Parathyroid adenoma (tissue), 2 donors: ENCODE data around the gene LRRC59.

Experiments used
- H2AFZ ChIP-seq: fragments of 300-600 bp; sonication (generic); one replicate; pipeline ENCODE4 v1.7.0; 2017; ENCODE audit warnings: antibody characterized with exemption, mild to moderate bottlenecking
- H3K27ac ChIP-seq: fragments of 300-600 bp; sonication (generic); one replicate; pipeline ENCODE4 v1.7.0; 2017
- H3K27me3 ChIP-seq: fragments of 300-600 bp; sonication (generic); one replicate; pipeline ENCODE4 v1.7.0; 2017; ENCODE audit warnings: low read length; ENCODE audit not compliant: control insufficient read depth, insufficient read depth
- H3K36me3 ChIP-seq: fragments of 300-600 bp; sonication (generic); one replicate; pipeline ENCODE4 v1.7.0; 2017; ENCODE audit warnings: low read length; ENCODE audit not compliant: control insufficient read depth, insufficient read depth
- H3K4me1 ChIP-seq: fragments of 300-600 bp; sonication (generic); one replicate; pipeline ENCODE4 v1.7.0; 2017; ENCODE audit warnings: control low read depth
- H3K4me2 ChIP-seq: fragments of 300-600 bp; sonication (generic); one replicate; pipeline ENCODE4 v1.7.0; 2017; ENCODE audit warnings: low read length
- H3K4me3 ChIP-seq: fragments of 300-600 bp; sonication (generic); one replicate; pipeline ENCODE4 v1.7.0; 2017; ENCODE audit warnings: low read depth, low read length
- H3K79me2 ChIP-seq: fragments of 300-600 bp; sonication (generic); one replicate; pipeline ENCODE4 v1.7.0; 2017; ENCODE audit warnings: control low read depth
- H3K9ac ChIP-seq: fragments of 300-600 bp; sonication (generic); one replicate; pipeline ENCODE4 v1.7.0; 2017; ENCODE audit warnings: mild to moderate bottlenecking
- H3K9me3 ChIP-seq: fragments of 300-600 bp; sonication (generic); one replicate; pipeline ENCODE4 v1.7.0; 2017; ENCODE audit warnings: low read length; ENCODE audit not compliant: control insufficient read depth
- CTCF ChIP-seq: fragments of 300-600 bp; sonication (generic); IDR thresholded peaks from one replicate; pipeline ENCODE4 v1.7.0; 2017; ENCODE audit warnings: antibody characterized with exemption, mild to moderate bottlenecking
- donor health status: primary hyperparathyroidism.

LRRC59 gene

GRCh38 chr17:50394711-50395110, 2.6 kb downstream of the LRRC59 start:
- Histone ChIP-seq H3K27ac (no peak overlapping the region), H3K9ac (no peak overlapping the region), H3K79me2 (peaks cover 12% of the 10 kb centered on the region), H3K36me3 (no peaks in the 10 kb centered on the region), H3K9me3 (no peaks in the 10 kb centered on the region), H3K4me3 (no peak overlapping the region), H3K4me1 (peaks cover 3% of the 10 kb centered on the region), H2AFZ (no peak overlapping the region), H3K27me3 (no peaks in the 10 kb centered on the region), H3K4me2 (no peak overlapping the region)
- TF ChIP-seq CTCF = no peak

- Histone ChIP-seq H3K79me2 (peaks cover 12% of the 10 kb centered on the region), H3K27ac (no peak overlapping the region), H3K4me1 (peaks cover 3% of the 10 kb centered on the region), H3K36me3 (no peaks in the 10 kb centered on the region), H3K4me2 (no peak overlapping the region), H2AFZ (no peak overlapping the region), H3K9ac (no peak overlapping the region), H3K27me3 (no peaks in the 10 kb centered on the region), H3K9me3 (no peaks in the 10 kb centered on the region), H3K4me3 (no peak overlapping the region)
- TF ChIP-seq CTCF = no peak
Observed at GRCh38 chr17:50393700-50394099, 3.6 kb downstream of the LRRC59 start.

- no peak overlapping the region for H3K4me2 ChIP-seq
- H3K9ac ChIP-seq = no peak overlapping the region
- H3K9me3 ChIP-seq = no peaks in the 10 kb centered on the region
- no peak for TF ChIP-seq CTCF
- no peaks in the 10 kb centered on the region for H3K27me3 ChIP-seq
- H3K27ac ChIP-seq = no peak overlapping the region
- no peak overlapping the region for H3K4me3 ChIP-seq
- no peaks in the 10 kb centered on the region for H3K36me3 ChIP-seq
- peaks cover 3% of the 10 kb centered on the region for H3K4me1 ChIP-seq
- no peak overlapping the region for H2AFZ ChIP-seq
- peaks cover 9% of the 10 kb centered on the region for H3K79me2 ChIP-seq
Observed at GRCh38 chr17:50392621-50393020, 4.7 kb downstream of the LRRC59 start.

- no peaks in the 10 kb centered on the region for H3K4me1 ChIP-seq
- H3K9ac ChIP-seq = no peak overlapping the region
- no peak overlapping the region for H3K27ac ChIP-seq
- H3K4me2 ChIP-seq = no peak overlapping the region
- no peak for TF ChIP-seq CTCF
- no peaks in the 10 kb centered on the region for H3K9me3 ChIP-seq
- H3K36me3 ChIP-seq = no peaks in the 10 kb centered on the region
- no peaks in the 10 kb centered on the region for H3K79me2 ChIP-seq
- H2AFZ ChIP-seq = no peak overlapping the region
- no peaks in the 10 kb centered on the region for H3K27me3 ChIP-seq
- H3K4me3 ChIP-seq = no peak overlapping the region
Observed at GRCh38 chr17:50389534-50389933, 7.8 kb downstream of the LRRC59 start.

GRCh38 chr17:50388728-50389127, 8.6 kb downstream of the LRRC59 start:
- no peaks in the 10 kb centered on the region for H3K36me3 ChIP-seq

More at GRCh38 chr17:50388728-50389127, 8.6 kb downstream of the LRRC59 start:
- Histone ChIP-seq H3K4me2 (no peak overlapping the region), H3K4me3 (no peak overlapping the region), H2AFZ (no peak overlapping the region), H3K9me3 (no peaks in the 10 kb centered on the region), H3K27me3 (no peaks in the 10 kb centered on the region), H3K4me1 (no peaks in the 10 kb centered on the region), H3K9ac (no peak overlapping the region), H3K79me2 (no peaks in the 10 kb centered on the region), H3K27ac (no peak overlapping the region)
- no peak for TF ChIP-seq CTCF
